NCI-H1930 (cell line): Measurements from ENCODE around the gene ARHGAP35.
"Not testable (repeated sequence)": the region's sequence is repeated elsewhere in the genome, so short reads cannot be mapped to it uniquely, and the experiment has no call there.

ENCODE experiments used
- DNase-seq, 2 experiments: peaks; one replicate each; lab custom pipeline; 2025; lab: John Stamatoyannopoulos, UW

Gene ARHGAP35

GRCh38 chr19:46844067-46844489 lies 16.7 kb upstream of the ARHGAP35 start:
- no peak for DNase-seq

DNA sequence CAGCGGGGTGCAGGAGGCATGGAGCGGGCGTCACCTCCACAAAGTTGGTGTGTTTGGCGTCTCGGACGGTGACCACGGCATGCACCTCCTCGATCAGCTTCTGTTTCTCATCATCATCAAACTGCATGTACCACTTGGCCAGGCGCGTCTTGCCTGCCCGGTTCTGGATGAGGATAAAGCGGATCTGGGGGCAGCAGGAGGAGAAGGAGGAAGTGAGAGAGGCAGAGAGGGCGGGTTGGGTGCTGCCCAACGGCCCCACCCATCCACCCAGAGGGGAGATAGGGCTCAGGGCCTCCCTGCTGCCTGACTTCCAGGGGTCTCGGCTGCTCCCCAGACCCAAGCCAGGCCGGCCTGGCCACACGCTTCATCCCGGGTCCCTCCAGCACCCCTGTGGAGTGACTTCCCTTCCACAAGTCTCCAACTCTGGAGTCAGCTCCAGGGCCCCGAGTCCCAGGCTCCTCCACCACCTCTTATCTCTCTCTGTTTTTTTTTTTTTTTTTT lies 14.8 kb upstream of the ARHGAP35 start:
- DNase-seq, result no peak

- no peak for DNase-seq
Measured at GRCh38 chr19:46847528-46847927, 13.3 kb upstream of the ARHGAP35 start.

GRCh38 chr19:46848389-46848788 lies 12.4 kb upstream of the ARHGAP35 start:
- DNase-seq, result no peak

DNA sequence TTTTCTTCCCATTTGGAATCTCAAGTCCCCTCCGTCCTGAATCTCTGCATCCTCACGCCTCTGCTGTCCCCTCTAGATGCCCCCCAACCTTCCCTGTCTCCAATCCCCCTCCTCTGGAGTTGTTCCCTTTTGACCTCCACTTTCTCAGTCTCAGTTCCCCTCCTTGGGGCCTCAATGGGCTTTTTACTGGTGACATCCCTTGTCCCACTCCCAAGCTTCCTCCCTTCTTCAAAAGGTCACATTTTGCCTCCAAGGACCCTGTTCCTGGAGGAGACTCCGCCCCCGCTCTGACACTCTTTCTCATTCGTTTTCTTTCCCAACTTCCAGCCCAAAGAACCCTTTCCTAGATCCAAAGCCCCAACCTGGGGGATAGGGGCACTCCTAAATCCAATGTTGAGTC lies 11.2 kb upstream of the ARHGAP35 start:
- no peak for DNase-seq

GRCh38 chr19:46850228-46851203 lies 10.3 kb upstream of the ARHGAP35 start, which contains the start of gene AP2S1:
AP2S1 (minus strand) TSS chr19:46850846; CDS start chr19:46850766, 80 bp downstream.
- peak; percentile 99 to 100 for DNase-seq

GRCh38 chr19:46852830-46853229 lies 8.0 kb upstream of the ARHGAP35 start:
- DNase-seq, result no peak

DNA sequence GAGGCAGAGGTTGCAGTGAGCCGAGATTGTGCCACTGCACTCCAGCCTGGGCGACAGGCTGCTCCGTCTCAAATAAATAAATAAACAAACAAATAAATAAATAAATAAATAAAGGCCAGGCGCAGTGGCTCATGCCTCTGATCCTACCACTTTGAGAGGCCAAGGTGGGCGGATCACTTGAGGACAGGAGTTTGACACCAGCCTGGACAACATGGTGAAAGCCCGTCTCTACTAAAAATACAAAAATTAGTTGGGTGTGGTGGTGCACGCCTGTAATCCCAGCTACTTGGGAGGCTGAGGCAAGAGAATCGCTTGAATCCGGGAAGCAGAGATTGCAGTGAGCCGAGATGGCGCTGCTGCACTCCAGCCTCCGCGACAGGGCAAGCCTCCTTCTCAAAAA lies 6.1 kb upstream of the ARHGAP35 start:
- DNase-seq, result not testable (repeated sequence)

DNA sequence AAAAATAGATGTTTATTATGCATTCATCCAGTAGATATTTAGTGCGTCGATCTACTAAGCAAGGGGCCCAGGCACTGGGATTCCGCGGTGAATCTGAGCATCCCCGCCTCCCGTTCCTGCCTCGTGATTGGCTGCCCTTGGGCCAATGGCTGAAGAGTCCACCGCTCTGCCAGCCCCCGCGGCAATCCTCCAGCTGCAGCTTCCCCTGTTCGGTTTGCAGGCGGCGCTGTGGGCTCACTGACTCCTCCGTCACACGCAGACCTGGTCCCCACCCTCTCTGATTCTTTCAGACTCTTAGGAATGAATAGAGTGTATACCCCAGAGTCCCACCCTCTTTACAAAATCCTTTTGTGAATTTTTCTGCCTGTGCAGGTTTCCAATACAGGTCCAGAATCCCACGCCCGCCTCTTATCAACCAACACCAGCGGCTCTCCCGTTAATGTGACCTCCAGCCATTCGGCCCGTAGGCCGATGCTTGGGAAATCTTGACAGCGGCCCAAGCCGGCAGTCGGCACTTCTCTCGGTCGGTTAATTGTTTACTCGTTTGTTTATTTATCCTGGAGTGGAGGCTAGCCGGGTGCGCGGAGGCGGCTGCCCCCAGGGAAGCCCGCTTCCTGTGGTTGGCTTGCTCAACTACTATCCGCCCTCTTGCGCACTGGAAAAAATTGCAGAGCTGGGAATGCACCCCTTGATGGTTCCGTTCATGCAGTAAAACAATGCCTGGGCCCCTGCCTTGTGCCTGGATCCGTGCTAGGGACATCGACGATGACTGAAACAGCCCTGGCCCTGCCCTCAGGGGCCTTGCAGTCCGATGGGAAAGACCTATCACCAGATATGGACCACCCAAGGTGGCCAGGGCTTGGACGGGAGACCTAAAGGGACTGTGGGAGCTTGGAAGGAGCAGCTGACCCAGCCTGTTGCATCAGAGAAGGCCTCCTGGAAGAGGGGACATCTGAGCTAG lies 4.5 kb upstream of the ARHGAP35 start:
- peak; percentile 91 to 92 for DNase-seq

DNA sequence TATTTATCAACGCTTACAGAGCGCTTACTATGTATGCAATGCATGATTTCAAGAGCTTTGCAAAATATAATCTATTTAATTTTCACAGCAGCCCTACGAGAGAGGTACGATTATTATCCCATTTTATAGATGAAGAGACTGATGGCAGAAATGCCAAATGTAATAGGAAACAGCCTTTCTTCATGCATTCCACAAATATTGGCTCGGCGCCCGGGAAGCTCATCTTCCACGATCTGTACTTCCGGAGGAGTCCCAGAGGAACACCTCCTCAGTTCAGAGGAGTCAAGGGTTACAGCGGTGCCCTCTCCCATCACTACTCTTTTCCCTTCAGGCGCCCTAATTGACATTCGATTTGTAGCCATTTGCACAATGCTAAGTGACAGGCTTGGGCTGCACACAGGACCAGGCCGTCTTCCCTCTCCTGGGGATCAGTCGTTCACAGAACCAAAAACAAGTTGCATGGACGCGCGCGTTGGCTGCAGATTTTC lies 1.1 kb upstream of the ARHGAP35 start:
- no peak for DNase-seq

DNA sequence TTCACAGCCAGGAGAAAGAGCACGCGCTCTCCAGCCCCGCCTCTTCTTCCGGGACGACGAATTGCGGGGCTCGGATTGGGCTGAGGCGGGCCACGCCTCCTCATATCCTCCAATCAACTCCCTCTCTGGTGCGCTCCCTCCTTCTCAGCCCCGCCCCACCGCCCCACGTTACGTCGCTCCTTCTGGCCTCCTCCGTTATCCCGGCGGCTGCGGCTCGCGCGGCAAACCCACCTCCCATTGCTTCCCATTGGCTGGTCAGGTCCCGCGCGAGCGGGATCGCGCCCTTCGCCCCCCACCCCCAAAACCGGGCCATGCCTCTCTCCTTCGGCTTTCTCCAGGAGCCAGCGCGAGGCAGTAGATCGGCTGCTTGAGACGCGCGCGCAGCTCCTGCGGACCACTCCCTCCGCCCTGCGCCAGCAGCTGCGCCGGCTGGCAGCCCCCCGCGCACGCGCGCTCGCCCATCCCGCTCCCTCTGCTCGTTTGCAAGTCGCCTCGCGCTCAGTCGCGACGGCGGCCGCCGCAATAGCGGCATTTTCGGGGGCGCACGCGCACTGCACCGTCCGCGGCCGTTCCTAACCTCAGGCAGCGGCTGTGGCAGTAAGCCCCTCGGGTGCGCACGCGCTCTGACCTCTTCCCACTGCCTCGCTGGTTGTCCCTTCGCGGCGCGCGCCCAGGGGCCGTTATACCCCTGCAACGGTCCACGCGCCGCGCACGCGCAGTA lies 512 bp upstream of the ARHGAP35 start:
- peak; percentile 98 for DNase-seq

- DNase-seq, result no peak
Measured at GRCh38 chr19:46861691-46862502, 1.1 kb downstream of the ARHGAP35 start.

DNA sequence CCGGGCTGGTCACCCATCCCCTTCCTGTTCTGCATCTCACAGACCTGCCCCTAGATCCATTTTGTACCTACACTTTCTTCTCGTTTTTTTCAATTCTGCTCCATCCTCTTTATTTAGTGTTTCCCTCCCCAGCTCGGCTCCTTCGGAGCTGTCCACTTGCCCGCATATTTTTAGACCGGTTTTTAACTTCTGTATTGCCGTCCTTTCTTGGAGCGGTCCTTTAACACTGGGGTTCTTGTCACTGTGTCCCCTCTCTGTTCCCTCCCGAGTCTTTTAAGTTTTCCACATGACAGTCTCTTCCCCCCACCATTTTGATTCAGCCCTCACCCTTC lies 1.7 kb downstream of the ARHGAP35 start:
- DNase-seq, result no peak

DNA sequence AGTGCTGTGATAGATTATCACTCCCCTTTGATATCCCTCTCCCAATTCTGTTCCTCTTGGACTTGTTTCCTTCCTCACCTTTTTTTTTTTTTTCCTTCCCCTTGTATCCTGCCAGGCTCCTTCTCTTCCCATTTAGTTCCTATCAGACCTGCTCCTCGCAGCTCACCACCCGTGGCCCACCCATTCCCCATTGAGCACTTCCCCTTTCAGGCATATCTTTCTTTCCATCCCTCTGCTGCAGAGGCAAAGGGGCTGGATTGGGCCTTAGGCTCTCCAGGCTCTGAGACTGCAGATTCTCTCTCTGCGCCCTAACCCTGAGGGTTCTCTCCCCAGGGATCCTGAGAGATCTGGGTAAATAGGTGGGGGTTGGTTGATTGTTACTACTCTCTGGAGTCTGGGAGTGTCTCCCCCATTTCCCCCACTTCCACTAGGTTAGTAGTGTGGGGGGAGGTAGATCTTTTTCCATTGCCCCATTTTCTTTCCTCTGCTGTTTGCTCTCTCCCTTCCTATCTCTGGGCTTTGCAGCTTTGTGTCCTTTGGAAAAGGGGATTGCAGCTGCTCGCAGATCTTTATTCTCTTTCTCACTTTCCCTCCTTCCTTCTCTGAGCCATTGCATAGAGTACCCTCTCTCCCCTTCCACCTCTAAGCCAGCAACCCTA lies 2.3 kb downstream of the ARHGAP35 start:
- no peak for DNase-seq

GRCh38 chr19:46863818-46864629 lies 3.2 kb downstream of the ARHGAP35 start:
- DNase-seq, result no peak

DNA sequence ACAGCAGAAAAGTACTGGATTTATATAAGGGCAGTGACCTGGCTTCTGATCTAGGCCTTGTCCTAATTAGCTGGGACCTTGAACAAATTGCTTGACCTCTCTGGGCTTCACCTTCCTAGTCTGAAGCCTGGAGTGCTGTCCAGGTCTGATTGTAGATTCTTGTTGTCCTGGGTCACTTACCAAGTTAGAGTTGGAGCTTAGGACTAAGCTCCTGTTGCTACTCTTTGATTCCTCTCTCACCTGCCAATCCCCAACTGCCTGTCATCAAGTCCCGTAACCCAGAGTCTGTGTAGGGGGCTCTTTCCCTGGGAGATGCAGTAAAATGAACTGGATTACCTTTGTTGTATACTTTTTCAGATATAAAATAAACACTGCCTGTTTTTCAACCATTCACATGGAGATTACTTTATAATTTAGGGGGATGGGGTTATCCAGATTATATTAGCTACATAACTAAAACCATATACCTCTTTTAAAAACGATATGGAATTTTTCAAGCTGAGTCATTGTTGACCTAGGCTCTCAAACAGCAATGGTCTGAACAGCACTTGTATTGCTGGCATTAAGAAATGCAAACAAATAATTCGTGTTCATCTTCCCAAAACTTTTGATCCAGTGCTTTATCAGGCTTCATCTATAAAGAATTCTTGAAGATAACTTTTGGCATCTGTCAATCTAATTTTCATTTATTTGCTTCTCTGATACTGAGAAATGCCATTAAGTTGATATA lies 5.8 kb downstream of the ARHGAP35 start:
- no peak for DNase-seq

GRCh38 chr19:46867170-46867569 lies 6.4 kb downstream of the ARHGAP35 start:
- no peak for DNase-seq

- DNase-seq, result no peak
Measured at GRCh38 chr19:46868025-46868802, 7.4 kb downstream of the ARHGAP35 start.
